ENCODE results near the gene RERE.
"Not testable (repeated sequence)": the region's sequence is repeated elsewhere in the genome, so short reads cannot be mapped to it uniquely, and the experiment has no call there.

RERE gene

GRCh38 chr1:8712413-8713231 is 104.8 kb downstream of the RERE start:
- DNase-seq = no peak

DNA sequence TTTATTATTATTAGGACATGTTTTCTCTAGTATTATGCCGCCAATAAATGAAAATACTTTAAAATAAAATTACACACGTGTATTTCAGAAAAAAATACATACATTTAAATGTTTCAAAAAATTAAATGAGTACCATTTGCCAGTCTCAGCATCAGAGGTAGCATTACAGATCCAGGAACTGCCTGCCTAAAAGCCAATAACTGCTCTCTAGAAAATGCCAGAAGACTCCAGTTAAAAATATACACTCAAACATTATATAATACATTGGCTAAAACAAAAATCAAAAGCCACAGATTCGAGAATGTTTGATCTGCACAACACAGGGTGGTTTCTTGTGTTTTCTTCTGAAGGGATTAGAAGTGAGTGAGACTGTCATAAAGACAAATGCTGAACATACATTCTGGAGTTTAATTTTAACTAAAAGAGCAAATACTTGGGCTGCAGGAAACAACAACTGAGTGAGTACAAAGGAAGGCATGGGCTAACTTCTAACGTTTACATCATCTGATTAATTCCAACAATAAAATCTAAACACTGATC is 105.5 kb downstream of the RERE start:
- no peak for DNase-seq

- DNase-seq = no peak
Observed at GRCh38 chr1:8711151-8711550, 106.3 kb downstream of the RERE start.

DNA sequence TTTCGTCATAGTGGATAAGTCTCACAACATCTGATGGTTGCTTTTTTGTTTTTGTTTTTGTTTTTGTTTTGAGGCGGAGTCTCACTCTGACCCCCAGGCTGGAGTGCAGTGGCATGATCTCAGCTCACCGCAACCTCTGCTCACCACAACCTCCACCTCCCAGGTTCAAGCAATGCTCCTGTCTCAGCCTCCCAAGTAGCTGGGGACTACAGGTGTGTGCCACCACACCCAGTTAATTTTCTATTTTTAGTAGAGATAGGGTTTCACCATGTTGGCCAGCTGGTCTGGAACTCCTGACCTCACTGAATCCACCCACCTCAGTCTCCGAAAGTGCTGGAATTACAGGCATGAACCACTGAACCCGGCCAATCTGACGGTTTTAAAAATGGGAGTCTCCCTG is 109.2 kb downstream of the RERE start:
- no peak for DNase-seq

DNA sequence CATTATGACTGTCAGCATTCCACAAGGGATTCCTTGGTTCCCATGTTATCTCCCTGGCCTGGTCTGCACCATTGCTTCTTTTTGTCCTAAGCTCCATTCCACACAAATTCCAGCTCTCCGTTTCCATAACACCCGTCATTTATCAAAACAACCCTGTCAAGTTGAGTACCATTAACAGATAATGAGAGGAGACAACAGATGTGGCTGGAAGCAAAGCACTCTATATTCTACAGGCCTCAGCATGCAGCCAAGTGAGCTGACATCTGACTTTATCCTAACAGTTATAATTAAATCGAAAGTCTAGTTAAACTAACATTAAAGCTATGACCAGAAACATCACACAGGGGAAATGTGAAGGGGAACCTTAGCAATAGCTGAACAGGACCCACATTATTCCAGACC is 110.4 kb downstream of the RERE start:
- DNase-seq = no peak

DNA sequence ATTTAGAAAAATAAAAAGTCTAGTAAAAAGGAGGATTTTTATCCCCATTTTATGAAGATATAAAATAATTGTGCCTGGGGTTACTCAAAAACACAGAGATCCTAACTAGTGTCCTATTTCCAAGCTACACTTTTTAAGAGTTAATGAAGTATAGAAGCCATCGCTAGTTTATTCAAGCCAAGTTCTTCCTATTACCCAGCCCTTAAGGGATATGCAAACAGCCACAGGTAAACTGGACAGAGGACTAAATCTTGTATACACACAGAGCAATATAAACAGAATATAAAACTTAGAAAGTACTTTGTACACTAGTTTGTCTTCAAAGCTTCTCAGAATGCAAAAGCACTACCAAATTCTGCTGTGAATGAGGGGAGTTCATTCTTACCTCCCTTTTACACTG is 111.1 kb downstream of the RERE start:
- DNase-seq = no peak

DNA sequence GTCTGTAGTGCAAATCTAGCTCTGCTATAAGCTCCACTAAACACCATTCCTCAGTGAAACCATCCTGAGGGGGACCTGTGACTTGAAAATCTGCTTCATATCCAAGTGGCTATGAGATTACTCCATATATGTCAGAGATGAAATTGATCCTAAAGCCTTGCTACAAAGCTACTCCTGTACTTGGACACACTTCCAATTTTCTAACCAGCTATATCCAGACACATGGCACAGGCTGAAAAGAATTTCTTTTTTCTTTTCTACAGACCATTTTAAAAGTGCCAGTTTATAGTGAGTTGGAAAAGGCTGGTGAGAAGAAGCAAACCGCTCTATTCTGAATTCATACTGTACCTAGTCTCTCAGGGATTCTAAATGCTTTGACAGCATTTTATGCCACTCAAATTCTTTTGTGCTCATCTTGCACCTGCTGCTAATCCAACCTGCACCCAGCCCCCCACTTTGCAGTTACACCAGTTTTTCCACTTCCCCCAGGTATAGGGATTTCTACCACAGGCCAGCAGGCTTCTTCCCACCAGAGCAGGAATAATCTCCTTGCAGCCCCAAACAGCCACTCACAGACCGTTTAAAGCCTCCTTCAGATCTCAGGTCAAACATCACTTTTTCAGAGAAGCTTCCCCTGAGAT is 112.5 kb downstream of the RERE start:
- no peak for DNase-seq

- peak; percentile 7 for DNase-seq
Observed at GRCh38 chr1:8702850-8703810, 114.3 kb downstream of the RERE start.

DNA sequence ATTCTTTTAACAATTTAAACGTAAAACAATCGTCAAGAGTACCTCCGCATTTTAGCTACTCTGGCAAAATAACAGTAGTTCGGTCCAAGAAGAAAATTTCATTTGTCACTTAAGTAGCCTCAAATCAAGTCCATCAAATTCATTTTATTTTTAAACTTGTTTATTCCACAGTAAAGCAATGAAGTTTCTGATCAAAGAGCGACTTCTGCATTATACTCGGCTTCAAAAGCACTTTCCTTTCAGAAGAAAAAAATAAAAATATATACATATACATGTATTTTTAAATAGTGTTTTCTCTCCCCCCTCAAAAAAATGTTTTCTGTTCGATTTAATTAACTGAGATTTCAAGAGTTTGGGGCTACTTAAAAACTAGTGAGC is 115.0 kb downstream of the RERE start:
- DNase-seq = no peak

DNA sequence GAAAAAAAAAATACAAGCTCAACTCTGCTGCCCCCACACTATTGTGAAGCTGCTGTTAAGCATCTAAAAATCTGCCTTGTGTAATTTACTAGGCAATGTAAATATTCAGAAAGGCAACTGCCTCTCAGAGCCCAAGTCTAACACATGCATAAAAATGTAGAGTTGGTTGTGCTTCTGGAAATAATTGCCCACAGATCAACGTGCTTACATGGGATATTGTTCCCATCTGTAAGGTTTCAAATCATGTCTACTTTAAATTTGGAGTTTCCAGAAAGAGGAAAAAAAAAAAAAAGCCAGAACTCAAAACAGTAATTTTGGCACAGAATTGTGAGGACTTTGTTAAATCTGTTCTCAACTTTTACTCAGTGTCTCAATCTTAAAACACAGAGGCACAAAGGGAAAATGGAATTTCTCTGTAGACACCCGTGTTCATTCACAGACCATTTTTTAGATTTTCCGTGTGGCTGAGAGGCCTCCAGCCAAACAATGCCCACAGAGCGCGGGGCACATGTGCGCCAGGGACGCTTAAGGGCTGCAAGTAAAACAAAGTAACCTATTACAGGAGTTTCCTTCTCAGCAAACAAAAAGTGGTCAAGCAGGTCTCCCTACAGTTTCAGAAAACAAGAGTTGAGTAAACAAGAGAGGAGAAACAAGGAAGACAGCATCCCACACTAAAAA is 115.5 kb downstream of the RERE start:
- no peak for DNase-seq

- no peak for DNase-seq
Observed at GRCh38 chr1:8699679-8700078, 117.8 kb downstream of the RERE start.

DNA sequence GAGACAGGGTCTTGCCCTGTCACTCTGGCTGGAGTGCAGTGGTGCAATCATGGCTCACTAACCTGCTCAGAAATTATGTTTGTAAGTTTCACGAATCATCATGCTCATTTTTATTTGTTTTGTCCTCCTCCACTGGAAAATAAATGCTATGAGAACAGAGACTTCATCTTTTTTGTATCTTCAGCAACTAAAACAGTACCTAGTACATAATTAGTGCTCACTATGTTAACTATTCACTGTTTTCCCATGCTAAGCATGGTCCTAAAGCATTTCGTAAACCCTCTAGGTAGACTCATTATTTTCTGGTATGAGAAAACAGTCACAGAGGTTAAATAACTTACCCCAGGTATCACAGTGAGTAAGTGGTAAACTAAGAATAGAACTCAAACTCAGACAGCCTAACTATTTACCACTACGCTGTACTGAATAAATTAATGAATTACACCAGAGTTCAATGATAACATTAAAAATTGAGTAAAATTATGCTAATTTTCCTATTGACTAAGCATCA is 118.4 kb downstream of the RERE start:
- no peak for DNase-seq

GRCh38 chr1:8698012-8698630 is 119.3 kb downstream of the RERE start:
- no peak for DNase-seq

- DNase-seq = not testable (repeated sequence)
Observed at GRCh38 chr1:8695442-8695841, 122.0 kb downstream of the RERE start.

DNA sequence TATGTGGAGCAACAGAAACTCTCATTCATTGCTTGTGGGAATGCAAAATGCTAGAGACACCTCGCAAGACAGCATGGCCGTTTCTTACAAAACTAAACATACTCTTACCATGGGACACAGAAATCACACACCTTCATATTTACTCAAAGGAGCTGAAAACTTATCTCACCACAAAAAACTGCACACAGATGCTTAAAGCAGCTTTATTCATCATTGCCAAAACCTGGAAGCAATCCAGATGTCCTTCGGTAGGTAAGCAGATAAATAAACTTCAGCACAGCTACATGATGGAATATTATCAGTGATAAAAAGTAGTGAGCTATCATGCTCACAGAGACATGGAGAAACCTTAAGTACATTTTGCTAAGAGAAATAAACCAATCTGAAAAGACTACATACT is 124.3 kb downstream of the RERE start:
- no peak for DNase-seq

DNA sequence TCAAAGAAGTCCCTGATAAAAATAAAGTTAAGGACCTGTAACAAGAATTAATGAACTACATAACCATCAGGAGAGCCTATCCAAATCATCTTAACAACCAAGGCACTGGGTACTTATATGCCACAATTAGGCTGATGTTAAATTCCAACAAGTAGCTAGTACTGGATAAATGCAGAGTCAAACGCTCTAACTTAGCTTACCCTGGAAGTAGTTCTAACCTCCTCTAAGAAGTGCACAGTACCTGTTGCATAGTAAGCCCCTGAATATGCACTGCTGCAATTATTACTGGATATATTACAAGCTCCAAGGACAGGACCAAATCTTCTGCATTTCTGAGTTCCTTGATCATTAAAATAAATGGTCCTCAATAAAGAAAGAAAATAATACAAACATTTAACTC is 125.8 kb downstream of the RERE start:
- DNase-seq = no peak

DNA sequence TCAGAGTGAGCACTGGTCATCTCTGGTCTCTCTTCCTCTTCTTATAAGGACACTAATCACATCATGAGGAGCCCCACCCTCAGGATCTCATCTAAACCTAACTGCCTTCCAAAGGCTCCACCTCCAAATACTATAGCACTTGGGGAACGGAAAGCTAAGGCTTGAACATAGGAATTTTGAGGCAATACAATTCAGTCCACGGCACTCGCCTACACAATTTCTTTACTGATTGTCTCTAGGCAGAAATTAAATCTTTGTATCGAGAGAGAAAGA is 127.3 kb downstream of the RERE start:
- no peak for DNase-seq

DNA sequence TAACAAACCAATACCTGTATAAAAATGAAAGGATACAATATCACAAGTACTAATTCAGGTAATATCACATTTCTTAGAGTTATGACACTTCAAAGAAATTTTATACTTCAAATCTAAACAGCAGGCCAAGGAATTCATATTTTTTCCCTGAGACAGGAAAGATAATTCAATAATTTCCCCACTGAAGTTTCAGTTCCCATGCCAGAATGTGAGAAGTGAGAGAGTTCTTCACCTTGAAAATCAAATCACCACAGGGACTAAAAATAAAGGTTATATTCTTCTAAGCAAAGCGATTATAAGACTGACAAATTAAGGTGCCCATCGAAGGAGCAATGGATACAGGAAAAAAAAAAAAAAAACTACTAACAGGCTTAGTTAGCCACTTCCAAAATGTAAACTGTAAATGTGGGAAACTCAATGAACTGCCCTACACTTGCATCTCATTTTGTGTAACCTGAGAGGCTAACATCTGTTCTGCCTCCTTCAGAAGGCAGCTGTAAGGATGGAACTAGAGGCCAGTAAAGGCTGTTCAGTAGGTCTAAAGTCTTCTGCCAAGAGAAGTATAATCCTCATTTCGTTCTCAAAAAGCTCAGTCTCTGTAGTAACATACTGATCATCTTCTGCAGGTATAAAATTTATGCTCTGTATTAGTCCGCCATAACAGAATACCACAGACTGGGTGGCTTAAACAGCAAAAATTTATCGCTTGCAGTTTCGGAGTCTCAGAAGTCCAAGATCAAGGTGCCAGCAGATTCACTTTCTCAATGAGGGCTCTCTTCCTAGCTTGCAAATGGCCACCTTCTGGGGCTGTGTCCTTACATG is 127.8 kb downstream of the RERE start:
- no peak for DNase-seq

GRCh38 chr1:8687538-8687937 is 129.9 kb downstream of the RERE start:
- no peak for DNase-seq

GRCh38 chr1:8687039-8687438 is 130.4 kb downstream of the RERE start:
- DNase-seq = no peak

GRCh38 chr1:8685463-8685862 is 132.0 kb downstream of the RERE start:
- DNase-seq = no peak

Data from effector CD4-positive, alpha-beta T cell (primary cell).